Bone marrow (tissue), 2 donors: ENCODE results near the gene SCAMP2.
"Not testable (repeated sequence)": the region's sequence is repeated elsewhere in the genome, so short reads cannot be mapped to it uniquely, and the experiment has no call there.

ENCODE experiments used
- DNase-seq, 2 donors: peaks; one replicate each; lab custom pipeline; 2025; lab: John Stamatoyannopoulos, UW

SCAMP2 gene

DNA sequence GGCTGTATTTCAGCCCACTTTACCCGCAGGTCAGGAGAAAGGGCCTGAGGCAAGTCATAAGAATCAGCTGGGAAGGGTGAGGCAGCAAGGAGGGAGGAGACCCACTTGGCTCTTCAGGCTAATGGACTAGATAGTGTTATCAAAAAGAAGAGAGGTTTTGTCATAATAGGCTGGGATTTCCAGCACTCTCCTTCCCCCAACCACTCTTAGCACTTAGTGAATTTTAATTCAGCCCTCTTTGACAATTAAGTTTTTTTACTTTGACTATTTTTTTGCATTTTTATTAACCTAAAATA, 17.4 kb upstream of the SCAMP2 start:
- DNase-seq = no peak

DNA sequence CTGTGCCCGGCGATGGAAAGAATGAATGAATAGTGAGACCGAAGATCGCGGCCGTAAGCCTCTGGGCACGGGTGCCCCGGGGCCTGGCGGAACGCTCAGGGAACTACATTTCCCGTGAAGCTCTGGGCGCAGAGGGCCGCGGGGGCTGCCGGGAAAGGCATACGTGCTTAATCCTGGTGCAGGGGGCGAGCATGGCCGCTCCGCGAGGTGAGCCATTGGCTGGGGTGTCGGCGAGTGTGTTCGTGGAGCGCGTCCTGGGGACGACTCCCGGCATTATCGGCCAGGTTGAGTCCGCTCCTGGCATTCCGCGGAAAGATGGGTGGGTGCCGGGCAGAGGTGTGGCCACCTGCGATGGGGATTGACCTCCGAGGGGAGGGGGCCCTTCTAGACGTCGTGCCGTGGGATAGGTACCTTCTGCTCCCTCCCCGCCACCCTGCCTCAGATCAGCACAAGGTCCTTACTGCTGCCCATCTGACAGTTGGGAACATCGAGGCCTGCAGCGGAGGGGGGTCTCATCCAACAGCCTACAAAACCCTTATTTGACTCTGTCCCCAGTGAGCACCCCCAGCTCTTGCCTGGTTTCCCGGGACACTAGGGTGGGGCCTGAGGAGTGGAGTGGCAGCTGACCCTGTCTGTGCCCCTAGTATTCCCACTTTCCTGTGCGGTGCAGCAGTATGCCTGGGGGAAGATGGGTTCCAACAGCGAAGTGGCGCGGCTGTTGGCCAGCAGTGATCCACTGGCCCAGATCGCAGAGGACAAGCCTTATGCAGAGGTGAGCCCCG, 16.9 kb upstream of the SCAMP2 start, which contains the start of gene MPI:
Gene MPI (plus strand): TSS at position 160 of the 782 bp plus-strand sequence. CDS start 32 bp downstream, at position 192.
- DNase-seq = peak; percentile 45 to 49

GRCh38 chr15:74889390-74889882, 16.3 kb upstream of the SCAMP2 start:
- DNase-seq = no peak

GRCh38 chr15:74888716-74889115, 15.6 kb upstream of the SCAMP2 start:
- no peak for DNase-seq

- not testable (repeated sequence) for DNase-seq
Measured at GRCh38 chr15:74887537-74888193, 14.5 kb upstream of the SCAMP2 start.

- no peak for DNase-seq
Measured at GRCh38 chr15:74885461-74885860, 12.3 kb upstream of the SCAMP2 start.

- no peak for DNase-seq
Measured at GRCh38 chr15:74884428-74885223, 11.5 kb upstream of the SCAMP2 start.

- no peak for DNase-seq
Measured at GRCh38 chr15:74882528-74882927, 9.4 kb upstream of the SCAMP2 start.

DNA sequence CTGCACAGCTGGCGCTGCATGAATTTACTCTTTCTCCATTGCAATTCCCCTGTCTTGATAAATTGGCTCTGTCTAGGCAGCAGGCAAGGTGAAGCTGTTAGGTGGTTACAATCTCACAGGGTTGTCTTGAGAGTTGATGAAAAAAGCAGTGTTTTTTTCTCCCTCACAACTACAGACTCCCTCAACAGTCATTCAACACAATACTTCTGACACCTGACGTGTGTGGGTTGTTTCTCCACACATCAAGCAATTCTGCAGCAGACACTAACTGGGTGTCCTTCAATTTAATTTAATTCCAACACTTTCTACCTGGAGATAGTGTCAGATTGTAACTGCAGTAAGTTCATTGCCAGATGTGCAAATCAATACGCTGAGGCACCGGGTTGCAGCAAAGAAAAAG, 5.1 kb upstream of the SCAMP2 start:
- no peak for DNase-seq

DNA sequence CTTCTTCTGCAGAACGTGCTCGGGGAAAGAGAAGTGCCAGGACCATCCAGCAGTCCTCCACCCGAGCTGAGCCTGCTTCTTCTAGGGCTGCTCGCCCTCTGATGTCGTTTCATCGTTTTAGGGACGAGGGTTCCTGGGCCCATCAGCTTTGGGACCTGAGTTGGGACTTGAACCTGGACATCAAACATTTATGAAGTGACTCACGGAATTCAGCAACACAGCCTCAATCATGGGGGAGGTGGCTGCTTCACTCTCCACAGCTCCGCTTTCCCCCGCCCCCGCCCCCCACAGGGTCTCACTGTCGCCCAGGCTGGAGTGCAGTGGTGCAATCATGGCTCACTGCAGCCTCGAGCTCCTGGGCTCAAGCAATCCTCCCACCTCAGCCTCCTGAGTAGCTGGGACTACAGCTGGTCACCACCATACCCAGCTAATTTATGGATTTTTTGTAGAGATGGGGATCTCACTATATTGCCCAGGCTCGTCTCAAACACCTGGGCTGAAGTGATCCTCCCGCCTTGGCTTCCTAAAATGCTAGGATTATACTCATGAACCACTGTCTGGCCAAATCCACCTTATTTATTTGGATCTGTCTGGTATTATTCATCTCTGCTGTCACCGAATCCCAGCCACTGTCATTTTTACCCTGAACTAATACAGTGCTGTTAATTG, 725 bp upstream of the SCAMP2 start:
- DNase-seq = peak; percentile 21 to 44

DNA sequence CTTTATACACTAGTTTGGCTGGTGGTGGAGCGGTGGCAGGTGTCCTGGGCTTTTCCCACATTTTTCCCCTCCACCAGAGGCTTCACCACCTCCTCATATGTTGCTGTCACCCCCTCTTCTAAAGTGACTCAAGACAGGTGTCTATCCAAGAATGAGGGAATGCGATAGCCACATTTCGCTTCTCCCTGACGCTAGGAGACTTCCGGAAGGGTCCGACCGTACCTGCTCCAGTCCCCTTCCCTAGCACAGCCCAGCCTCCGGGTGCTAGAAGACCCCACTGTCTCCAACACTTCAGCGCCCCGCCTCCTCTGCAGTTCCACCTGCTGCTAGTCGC, 496 bp downstream of the SCAMP2 start:
- no peak for DNase-seq

- DNase-seq = peak in 1 of 2 donors; percentile 25
Measured at GRCh38 chr15:74870436-74871215, 2.5 kb downstream of the SCAMP2 start.

GRCh38 chr15:74869726-74870407, 3.3 kb downstream of the SCAMP2 start:
- peak; percentile 19 to 97 for DNase-seq

DNA sequence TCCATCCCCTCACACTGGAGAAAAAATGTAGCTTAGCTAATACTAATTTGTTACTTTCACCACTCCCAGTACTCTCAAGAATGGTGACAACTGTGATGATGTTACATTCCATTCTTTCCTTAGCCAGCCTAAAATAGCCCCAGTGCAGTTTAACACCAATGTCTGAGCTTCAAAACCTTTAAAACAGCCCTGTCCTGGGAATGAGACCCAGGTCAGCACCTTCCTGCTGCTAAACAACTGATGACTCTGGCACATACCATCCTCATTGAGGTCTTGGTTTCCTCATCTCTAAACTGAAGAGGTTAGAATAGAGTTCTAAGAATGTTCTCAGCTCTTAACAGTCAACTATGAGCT, 3.8 kb downstream of the SCAMP2 start:
- DNase-seq = no peak

DNA sequence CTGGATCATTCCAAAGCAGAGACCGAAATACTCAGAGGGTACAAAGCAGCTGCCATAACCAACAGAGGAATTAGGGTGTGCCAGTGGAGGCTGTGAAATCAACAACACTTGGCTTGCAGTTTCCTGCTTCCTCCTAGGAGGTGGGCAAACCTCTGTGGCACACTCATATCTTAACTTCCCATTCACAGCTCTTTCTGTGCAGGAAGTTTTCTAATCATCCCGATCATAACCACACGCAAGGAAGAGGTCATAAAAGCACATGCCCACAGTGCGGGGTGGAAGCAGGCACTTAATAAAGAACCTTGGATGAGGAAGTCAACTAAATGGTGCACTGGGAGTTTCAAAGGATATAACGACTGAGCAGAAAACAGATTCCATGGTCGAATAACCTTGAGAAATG, 5.1 kb downstream of the SCAMP2 start:
- peak in 1 of 2 donors; percentile 92 for DNase-seq

DNA sequence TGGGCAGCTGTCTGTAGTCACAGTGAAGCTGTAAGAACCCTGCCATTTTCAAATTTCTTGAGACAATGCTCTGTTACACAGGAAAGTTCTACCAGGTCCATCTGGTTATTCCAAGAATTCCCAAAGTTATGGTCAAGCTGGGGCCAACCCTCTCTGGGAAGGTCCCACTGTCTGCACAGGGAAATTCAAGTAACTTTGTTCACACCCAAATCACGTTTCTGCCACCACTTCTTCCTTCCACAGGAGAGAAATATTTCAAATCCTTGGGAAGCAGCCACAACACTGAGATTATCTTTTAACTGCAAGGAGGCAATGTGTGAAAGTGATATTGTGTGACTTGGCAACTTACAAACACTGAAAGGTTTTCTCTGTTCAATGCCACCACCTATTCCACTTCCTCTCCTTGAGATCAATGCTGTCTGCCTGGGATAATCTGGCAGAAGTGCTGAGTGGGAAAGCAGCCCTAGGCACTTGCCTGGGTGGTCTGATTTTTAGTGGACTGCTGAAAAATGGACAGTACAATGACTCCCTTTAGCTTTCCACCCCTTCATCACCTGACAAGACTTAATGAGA, 5.6 kb downstream of the SCAMP2 start:
- no peak for DNase-seq

DNA sequence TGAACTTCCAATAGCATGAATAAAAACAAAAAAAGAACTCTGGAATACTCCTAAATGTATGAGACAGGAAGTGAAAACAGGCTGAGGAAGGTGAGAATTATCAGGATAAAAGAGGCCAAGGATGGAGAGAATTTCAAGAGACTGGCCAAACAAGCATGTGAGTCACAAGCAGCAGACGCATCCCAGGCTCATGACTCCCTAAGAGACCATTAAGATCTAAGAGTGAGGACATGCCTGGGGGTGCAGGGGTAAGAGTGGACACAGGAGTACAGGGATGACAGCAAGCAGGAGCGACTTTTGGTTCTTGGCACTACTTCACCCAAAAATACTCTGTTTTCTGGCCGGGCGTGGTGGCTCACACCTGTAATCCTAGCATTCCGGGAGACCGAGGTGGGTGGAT, 7.1 kb downstream of the SCAMP2 start:
- no peak for DNase-seq

DNA sequence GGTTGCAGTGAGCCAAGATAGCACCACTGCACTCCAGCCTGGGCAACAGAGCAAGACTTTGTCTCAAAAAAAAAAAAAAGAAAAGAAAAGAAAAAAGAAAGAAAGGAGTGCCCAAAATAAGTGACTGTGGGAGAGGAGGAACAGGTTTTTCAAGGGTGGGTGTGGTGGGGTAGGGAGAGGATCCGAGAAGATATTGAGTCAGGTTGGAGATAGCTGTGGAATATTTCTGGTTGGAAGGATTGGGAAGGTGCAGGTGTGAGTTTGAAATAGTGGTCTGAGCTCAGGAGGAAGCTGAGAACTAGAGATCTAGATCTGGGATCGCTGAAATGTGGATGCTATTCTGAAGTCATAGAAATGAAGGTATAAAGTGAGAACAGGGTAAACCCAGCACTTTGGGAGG, 7.8 kb downstream of the SCAMP2 start:
- DNase-seq = no peak

DNA sequence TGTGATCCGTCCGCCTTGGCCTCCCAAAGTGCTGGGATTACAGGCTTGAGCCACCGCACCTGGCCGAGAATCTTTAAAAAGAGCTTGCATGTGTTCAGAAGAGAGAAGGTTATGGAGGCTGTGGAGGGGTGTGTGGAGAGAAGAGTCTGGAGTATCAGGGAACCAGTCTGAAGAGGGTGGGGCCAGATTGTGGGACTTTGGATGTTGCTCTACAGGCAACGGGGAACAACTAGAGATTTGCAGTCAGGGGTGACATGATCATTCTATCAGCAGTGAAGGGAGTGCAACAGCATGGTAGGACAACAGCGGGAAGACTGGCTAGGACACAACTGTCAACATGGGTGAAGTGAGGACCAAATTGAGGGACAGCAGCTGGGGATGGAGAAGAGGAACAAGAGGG, 8.9 kb downstream of the SCAMP2 start:
- DNase-seq = no peak

DNA sequence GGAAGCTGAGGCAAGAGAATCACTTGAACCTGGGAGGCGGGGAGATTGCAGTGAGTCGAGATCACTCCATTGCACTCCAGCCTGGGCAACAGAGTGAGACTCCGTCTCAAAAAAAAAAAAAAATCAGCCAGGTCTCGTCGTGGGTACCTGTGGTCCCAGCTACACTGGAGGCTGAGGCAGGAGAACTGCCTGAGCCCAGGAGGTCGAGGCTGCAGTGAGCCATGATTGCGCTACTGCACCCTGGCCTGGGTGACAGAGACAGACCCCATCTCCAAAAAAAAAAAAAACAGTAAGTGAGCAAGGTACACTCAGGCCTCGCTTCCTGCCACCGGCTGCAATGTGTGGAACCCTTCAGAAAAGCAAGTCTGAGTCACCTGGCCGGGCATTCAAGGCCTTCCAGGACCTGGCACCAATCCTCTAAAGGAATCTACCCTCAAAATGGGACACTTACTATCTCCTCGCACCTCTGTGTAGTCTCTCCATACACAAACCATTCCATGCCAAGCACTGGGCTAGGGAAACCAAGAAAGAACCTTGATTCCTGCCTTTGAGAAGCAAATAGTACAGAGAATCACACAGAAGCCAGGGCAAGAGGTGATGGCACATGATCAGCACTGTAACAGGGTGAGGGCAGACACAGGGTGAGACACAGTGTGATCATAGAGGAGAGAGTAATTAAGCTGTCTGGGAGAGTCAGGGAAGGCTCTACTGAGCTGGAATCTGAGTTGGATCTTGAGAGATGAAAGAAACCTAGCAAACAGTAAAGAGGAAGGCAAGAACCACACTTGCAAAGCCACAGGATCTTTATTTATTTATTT, 9.7 kb downstream of the SCAMP2 start:
- DNase-seq = no peak
